Ammon's horn (tissue), 1 donor: ENCODE data around the gene CFAP161.
"Not testable (repeated sequence)": the region's sequence is repeated elsewhere in the genome, so short reads cannot be mapped to it uniquely, and the experiment has no call there.

Experiments
- DNase-seq: peaks from one replicate; pipeline ENCODE4 v3.0.0-alpha.2; 2016; ENCODE audit warnings: low spot score

Gene CFAP161

GRCh38 chr15:81107889-81108288 is 26.2 kb upstream of the CFAP161 start:
- no peak for DNase-seq

GRCh38 chr15:81108427-81108826 is 25.6 kb upstream of the CFAP161 start:
- no peak for DNase-seq

GRCh38 chr15:81111018-81111417 is 23.1 kb upstream of the CFAP161 start:
- DNase-seq, result no peak

GRCh38 chr15:81111510-81112470 is 22.3 kb upstream of the CFAP161 start:
- no peak for DNase-seq

- no peak for DNase-seq
Measured at GRCh38 chr15:81113204-81113657, 20.8 kb upstream of the CFAP161 start.

- DNase-seq, result no peak
Measured at GRCh38 chr15:81113861-81114291, 20.2 kb upstream of the CFAP161 start.

- DNase-seq, result no peak
Measured at GRCh38 chr15:81115054-81115939, 18.8 kb upstream of the CFAP161 start.

- DNase-seq, result no peak
Measured at GRCh38 chr15:81117136-81117535, 16.9 kb upstream of the CFAP161 start.

- no peak for DNase-seq
Measured at GRCh38 chr15:81117581-81117980, 16.5 kb upstream of the CFAP161 start.

- DNase-seq, result no peak
Measured at GRCh38 chr15:81118361-81118760, 15.7 kb upstream of the CFAP161 start.

- no peak for DNase-seq
Measured at GRCh38 chr15:81120069-81120468, 14.0 kb upstream of the CFAP161 start.

- DNase-seq, result no peak
Measured at GRCh38 chr15:81126892-81127291, 7.2 kb upstream of the CFAP161 start.

- not testable (repeated sequence) for DNase-seq
Measured at GRCh38 chr15:81141478-81141877, 7.4 kb downstream of the CFAP161 start.

- peak; percentile 37 for DNase-seq
Measured at GRCh38 chr15:81146006-81146405, 11.9 kb downstream of the CFAP161 start.

- DNase-seq, result no peak
Measured at GRCh38 chr15:81146466-81146865, 12.4 kb downstream of the CFAP161 start.

GRCh38 chr15:81151389-81151788 is 17.3 kb downstream of the CFAP161 start:
- no peak for DNase-seq

- DNase-seq, result no peak
Measured at GRCh38 chr15:81152339-81152738, 18.3 kb downstream of the CFAP161 start.

- DNase-seq, result no peak
Measured at GRCh38 chr15:81152799-81153198, 18.7 kb downstream of the CFAP161 start.

GRCh38 chr15:81155375-81156218 is 21.5 kb downstream of the CFAP161 start:
- DNase-seq, result peak; percentile 70

GRCh38 chr15:81156324-81156723 is 22.3 kb downstream of the CFAP161 start:
- DNase-seq, result no peak

GRCh38 chr15:81157195-81157938 is 23.3 kb downstream of the CFAP161 start:
- no peak for DNase-seq
